Measurements from ENCODE around the gene DCST2. TPM values are rescaled to one million over a fixed set of nuclear protein-coding genes. Genes with fewer than 3 reads are reported as not detected.

The DCST2 gene
- total RNA-seq, 4 donors from 2014 or later = not detected

DNA sequence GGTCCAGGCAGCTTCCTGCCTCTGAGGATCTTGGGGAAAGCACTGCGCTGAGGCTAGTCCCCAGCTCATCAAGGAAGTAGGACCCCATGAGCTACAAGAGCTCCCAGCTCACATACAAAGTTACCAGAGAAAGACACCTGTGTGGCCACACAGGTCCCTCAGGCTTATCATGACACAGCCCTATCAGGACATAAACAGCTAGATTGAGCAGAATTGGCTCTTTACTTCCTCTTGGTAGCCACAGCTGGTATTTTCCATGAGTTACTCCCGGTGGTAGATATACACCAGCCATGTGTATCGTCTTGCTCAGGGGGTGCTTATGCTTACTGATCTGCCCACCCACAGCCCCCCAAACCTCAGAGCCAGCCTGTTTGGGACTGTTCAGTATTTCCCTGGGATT is 39.0 kb downstream of the DCST2 start:
- peaks cover 0 to 10% of the 10 kb centered on the region in 2 donors for H3K36me3 ChIP-seq
- no peak overlapping the region for H3K4me3 ChIP-seq
- peaks cover 7 to 15% of the 10 kb centered on the region in 2 donors for H3K4me1 ChIP-seq
- H3K27ac ChIP-seq = no peak overlapping the region
- TF ChIP-seq POLR2A (IDR thresholded peaks at IDR 0.05) = no peak
- TF ChIP-seq, protein P1, sequence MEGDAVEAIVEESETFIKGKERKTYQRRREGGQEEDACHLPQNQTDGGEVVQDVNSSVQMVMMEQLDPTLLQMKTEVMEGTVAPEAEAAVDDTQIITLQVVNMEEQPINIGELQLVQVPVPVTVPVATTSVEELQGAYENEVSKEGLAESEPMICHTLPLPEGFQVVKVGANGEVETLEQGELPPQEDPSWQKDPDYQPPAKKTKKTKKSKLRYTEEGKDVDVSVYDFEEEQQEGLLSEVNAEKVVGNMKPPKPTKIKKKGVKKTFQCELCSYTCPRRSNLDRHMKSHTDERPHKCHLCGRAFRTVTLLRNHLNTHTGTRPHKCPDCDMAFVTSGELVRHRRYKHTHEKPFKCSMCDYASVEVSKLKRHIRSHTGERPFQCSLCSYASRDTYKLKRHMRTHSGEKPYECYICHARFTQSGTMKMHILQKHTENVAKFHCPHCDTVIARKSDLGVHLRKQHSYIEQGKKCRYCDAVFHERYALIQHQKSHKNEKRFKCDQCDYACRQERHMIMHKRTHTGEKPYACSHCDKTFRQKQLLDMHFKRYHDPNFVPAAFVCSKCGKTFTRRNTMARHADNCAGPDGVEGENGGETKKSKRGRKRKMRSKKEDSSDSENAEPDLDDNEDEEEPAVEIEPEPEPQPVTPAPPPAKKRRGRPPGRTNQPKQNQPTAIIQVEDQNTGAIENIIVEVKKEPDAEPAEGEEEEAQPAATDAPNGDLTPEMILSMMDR (IDR thresholded peaks at IDR 0.05 in 4 of 5, conservative IDR thresholded peaks at IDR 0.05 in 1 of 5) = no peak
- DNase-seq (no peak), ATAC-seq (no peak)
- in situ Hi-C loops (cut with MboI; ENCODE audit: low sequenced_read_pairs in 4 of 4) = no loop called here
- no peaks in the 10 kb centered on the region for H3K9me3 ChIP-seq
- intact Hi-C loops (cut with DNase I; ENCODE audit: low total_unique reads) = no loop called here
- no peaks in the 10 kb centered on the region for H3K27me3 ChIP-seq

DNA sequence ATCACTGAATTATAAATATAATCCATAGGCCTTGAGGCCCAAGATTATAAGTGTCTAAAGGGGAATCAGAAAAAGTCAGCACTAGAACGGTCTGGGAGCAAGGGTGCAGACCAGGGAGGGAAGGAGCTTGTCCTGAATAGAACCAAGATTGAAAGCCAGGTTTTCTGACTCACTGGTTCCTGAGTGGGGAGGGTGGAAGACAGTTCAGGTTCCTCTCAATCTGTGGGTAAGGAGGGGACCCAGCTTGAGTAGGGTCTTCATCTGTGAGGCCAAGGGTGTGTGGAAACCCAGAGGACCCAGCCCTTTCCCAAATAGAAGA is 39.4 kb downstream of the DCST2 start:
- no peak overlapping the region for H3K4me3 ChIP-seq
- in situ Hi-C loops (cut with MboI; ENCODE audit: low sequenced_read_pairs in 4 of 4) = no loop called here
- H3K9me3 ChIP-seq = no peaks in the 10 kb centered on the region
- H3K27me3 ChIP-seq = no peaks in the 10 kb centered on the region
- H3K27ac ChIP-seq = no peak overlapping the region
- peaks cover 5 to 11% of the 10 kb centered on the region in 2 donors for H3K4me1 ChIP-seq
- intact Hi-C loops (cut with DNase I; ENCODE audit: low total_unique reads) = no loop called here
- ATAC-seq (no peak), DNase-seq (no peak)
- peaks cover 0 to 14% of the 10 kb centered on the region in 2 donors for H3K36me3 ChIP-seq
- TF ChIP-seq, protein P1 (IDR thresholded peaks at IDR 0.05 in 4 of 5, conservative IDR thresholded peaks at IDR 0.05 in 1 of 5) = no peak
- TF ChIP-seq POLR2A (IDR thresholded peaks at IDR 0.05) = no peak

DNA sequence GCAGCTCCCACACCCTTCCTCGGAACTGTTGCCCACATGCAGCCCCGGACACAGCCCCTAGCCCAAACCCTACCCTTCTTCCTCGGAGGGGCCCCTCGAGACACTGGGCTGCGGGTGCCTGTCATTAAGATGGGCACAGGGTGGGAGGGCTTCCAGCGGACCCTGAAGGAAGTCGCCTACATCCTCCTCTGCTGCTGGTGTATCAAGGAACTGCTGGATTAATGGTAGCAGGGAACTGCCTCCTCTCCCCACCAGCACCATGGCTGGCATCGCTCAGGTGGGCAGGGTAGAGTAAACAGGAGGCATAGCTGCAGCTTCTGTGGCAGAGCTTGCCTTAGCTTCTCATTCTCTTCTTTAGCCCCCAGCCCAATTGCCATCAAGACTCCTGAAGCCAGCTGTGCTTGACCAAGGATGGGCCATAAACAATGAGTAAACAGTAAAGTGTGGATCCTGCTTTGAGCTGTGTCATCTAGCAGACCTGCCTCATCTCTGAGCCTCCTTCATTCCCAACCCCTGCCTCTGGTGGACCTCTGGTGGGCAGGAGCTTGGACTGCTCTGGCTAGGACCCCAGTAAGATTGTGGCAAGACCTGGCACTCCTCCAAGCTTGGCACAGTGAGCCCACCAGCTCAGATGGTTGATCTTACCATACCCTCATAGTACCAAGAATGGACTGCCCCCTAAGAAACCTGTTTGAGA is 39.9 kb downstream of the DCST2 start, which contains the start of gene LENEP:
TSS of gene LENEP (plus strand) at position 15 of the 697 bp plus-strand sequence. CDS start at position 37, 22 bp downstream.
- H3K36me3 ChIP-seq = peaks cover 0 to 19% of the 10 kb centered on the region in 2 donors
- ATAC-seq (no peak), DNase-seq (no peak)
- H3K27ac ChIP-seq = no peak within 1 kb of the TSS
- no peak for TF ChIP-seq POLR2A (IDR thresholded peaks at IDR 0.05)
- TF ChIP-seq, protein P1 (IDR thresholded peaks at IDR 0.05 in 4 of 5, conservative IDR thresholded peaks at IDR 0.05 in 1 of 5) = no peak
- no peaks in the 10 kb centered on the region for H3K9me3 ChIP-seq
- H3K27me3 ChIP-seq = no peaks in the 10 kb centered on the region
- in situ Hi-C loops (cut with MboI; ENCODE audit: low sequenced_read_pairs in 4 of 4) = no loop called here
- no peak within 1 kb of the TSS for H3K4me3 ChIP-seq
- peaks cover under 1 to 11% of the 10 kb centered on the region in 2 donors for H3K4me1 ChIP-seq
- intact Hi-C loops (cut with DNase I; ENCODE audit: low total_unique reads) = no loop called here

DNA sequence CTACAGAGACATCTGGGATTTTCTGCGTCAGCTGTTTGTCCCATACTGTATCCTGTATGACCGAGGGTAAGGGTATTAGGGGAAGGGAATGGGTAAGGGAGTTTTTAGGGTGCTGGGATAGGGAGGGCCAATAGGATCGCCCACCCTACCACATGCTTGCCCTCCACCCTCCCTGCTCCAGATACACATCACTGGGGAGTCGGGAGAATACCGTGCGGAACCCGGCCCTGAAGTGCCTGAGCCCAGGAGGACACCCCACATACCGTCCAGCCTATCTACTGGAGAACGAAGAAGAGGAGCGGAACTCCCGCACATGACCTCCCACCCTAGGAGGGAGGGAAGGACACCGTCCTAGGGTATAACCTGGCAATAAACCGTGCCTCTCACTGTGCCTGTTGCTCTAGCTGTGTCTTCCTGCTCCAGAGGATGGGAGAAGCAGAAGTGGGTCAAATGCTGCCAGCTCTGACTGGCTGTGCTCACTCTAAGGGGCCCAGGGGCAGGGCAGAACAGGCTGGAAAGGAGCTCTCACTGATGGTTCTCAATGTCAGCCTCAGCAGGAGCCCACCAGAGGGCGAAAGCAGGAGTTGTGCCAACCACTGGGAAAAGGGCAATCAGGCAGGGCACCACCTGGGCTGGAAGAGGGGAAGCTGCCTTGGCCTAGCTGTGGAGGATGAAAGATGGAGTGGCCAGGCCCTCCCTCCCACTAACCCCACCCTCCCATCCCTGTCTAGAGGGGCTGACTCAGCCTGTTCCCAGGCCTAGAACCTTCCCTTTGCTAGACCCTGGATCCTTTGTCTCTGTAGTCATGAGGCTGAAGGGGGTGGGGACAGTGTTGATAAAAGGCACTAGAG is 40.6 kb downstream of the DCST2 start:
- H3K36me3 ChIP-seq = peaks cover 0 to 27% of the 10 kb centered on the region in 2 donors
- intact Hi-C loops (cut with DNase I; ENCODE audit: low total_unique reads) (no loop called here), in situ Hi-C loops (cut with MboI; ENCODE audit: low sequenced_read_pairs in 4 of 4) (no loop called here)
- TF ChIP-seq, protein P1 (IDR thresholded peaks at IDR 0.05 in 4 of 5, conservative IDR thresholded peaks at IDR 0.05 in 1 of 5) = no peak
- no peak for TF ChIP-seq POLR2A (IDR thresholded peaks at IDR 0.05)
- no peaks in the 10 kb centered on the region for H3K9me3 ChIP-seq
- no peak overlapping the region for H3K4me3 ChIP-seq
- peaks cover 0 to 5% of the 10 kb centered on the region in 2 donors for H3K4me1 ChIP-seq
- no peaks in the 10 kb centered on the region for H3K27me3 ChIP-seq
- ATAC-seq (no peak), DNase-seq (no peak)
- no peak overlapping the region for H3K27ac ChIP-seq
